Measurements from ENCODE around the gene ATG2A.

ATG2A gene

GRCh38 chr11:64916775-64917662, at the start of gene ATG2A:
Gene ATG2A, minus strand, starts transcription at chr11:64917209. Its CDS starts 74 bp downstream, at chr11:64917135.
- DNase-seq: peak; percentile 99

- no peak for DNase-seq
Observed at GRCh38 chr11:64963072-64963631, 46.1 kb upstream of the ATG2A start.

DNA sequence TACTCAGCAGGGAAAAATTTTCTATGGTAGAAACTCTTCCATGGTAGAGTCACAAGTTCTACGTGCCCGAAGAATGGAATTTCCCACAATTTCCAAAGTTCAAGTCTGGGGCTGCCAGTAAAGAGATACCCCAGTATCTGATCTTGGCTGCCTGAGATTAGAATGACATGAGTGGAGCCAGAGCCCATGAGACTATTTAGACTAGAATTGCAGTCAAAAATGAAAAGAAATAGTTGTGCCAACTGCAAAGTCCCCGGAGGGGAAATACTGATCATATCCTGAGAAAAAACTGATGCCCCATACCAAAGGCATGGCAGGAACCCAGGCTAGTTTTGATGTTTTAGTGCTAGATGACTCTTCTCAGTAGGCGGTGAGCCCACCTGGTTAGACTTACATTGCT, 43.7 kb upstream of the ATG2A start:
- no peak for DNase-seq

DNA sequence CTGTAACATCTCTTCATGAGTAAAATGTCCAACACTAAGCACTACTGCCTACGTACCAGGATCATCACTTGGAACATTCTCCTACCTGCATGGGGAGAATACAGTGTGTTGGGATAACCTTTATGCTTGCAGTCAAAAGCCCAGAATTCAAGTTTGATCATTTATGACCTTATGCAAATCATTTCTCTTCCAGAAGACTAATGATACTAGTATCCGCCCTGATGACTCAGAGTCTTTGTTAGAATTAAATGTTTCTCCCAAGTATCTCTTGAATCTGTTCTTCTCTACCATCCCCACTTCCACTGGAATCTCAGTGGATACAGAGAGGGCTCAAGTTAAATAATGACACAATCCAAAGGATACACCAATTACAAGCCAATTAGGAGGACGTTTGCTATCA, 42.5 kb upstream of the ATG2A start:
- DNase-seq: no peak

- no peak for DNase-seq
Observed at GRCh38 chr11:64954201-64954600, 37.2 kb upstream of the ATG2A start.

- no peak for DNase-seq
Observed at GRCh38 chr11:64951529-64951928, 34.5 kb upstream of the ATG2A start.

DNA sequence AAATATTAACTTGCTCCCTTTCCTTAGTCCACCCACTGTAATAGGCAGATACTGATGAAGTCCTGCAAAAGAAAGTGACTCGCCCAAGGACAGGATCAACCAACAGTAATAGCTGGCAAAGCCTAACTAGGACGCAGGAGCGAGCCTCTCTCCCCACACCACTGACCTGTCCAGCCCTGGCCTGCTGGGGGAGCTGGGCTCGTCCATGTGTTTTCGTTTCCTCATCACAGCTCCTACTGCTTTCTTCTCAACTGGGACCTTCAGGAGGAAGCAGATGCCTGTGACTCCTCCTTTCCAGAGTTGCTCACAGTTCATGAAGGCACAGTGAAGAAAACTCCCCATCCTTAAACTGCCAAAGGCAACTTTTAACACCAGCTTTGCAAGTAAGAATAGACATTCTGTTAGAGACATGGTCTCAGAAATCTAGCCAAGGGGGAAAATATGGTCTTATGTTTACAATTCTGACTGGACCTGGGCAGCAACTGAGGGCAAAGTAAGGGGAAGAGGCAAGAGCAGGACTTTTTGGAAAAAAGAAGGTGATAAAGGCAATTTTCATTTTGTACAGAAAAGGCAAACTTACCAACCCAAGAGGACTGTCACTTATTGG, 30.3 kb upstream of the ATG2A start:
- no peak for DNase-seq

DNA sequence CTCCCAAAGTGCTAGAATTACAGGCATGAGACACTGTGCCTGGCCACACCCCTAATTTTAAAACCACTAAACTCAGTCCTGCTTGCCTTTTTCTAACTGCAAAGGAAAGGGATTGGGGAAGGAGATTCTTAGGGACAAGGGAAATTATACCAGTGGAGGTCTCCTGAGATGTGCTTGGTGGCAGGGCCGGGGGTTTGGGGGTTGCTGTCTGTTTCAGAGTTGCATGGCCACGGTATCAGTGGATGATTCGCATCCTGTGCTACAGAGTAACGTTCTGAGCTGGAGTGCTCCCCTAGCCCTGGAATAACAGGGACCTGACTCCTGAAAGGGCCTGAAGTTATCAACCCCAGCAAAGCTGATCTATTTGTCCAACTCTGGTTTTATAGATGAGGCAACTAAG, 19.5 kb upstream of the ATG2A start:
- DNase-seq: no peak

DNA sequence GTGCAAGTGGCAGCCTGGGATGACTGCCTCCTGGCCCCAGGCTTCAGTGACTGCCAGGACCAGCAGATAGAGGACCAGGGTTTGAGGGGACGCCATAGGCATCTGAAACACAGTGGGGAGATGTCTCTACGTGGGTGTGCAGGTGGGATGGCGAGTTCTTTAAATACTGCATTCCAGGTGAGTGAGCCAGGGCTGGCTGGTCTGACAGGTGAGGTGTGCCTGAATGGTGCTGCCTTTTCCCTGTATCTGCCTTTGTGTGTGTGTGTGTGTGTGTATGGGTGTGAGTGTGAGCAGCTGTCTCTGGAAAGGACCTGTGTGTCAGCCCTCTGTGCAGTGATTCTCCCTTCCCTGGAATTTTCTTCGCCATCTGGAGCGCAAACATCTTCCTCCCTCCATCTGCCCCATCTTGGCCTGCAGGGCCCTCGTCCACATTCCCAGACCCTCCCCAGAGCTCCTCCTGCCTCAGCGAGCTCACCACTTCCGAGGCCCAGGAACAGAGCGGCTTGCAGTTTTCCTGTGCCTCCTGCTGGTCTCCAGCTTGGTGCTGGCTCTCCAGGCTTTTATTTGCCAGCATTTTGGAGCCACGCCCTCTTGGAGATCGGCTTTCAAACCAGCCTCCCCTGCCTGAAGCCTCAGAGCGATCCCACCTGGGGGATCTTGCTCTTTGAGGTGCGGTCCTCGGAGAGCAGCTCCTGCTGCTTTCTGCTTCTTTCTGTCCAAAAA, 18.5 kb upstream of the ATG2A start, which contains the start of gene GPHA2:
TSS of gene GPHA2 (minus strand) at position 535 of the 723 bp plus-strand sequence. CDS start at position 102, 433 bp downstream.
- no peak for DNase-seq

GRCh38 chr11:64934682-64935358, 17.8 kb upstream of the ATG2A start:
- no peak for DNase-seq

GRCh38 chr11:64933935-64934681, 17.1 kb upstream of the ATG2A start:
- no peak for DNase-seq

DNA sequence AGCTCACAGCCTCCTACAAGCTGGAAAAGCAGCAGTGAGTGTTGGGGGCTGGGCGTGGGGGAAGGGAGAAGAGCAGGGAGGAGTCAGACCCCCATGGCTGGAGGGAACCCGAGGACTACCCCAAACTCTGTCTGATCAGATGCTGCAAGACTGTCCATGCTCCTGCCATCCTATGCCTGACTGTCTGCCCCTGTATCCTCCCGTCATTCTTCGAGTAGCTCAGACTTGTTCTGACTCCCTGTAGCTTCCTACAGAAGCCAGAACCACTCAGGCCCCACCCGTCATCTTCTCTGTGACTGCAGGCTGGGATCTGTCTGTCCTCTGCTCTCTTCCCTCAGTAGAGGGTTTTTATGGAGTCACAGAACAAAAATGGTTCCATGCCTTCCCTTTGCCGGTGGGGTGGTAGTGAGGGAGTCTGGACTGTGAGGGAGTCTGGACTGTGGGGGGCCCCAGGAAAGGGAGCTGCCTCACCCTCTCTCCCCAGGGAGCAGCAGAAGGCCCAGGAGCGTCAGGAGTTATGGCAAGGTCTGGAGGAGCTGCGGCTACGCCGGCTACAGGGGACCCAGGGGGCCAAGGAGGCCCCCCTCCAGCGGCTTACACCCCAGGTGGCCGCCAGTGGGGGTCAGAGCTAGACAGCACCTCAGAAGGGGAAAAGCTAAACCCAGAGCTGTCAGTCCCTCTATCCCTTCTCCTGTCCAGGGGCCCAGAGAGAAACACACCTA, 16.4 kb upstream of the ATG2A start:
- no peak for DNase-seq

DNA sequence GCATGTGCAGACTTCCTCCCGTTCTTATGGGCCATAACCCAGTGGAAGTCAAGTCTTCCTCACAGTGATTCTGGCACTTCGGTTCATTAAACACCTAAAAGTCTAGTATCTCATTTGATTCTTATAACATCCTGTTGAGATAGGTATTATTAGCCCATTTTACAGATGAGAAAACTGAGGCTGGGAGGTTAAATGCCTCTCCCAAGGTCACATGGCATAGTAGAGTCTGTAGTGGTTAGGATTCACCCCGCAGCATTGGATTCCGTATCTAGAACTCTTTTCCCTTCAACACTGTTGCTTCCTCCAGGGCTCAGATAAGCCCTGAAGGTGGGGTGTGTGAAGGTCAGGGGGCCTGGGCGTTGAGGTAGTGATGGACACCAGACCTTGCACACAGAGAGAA, 15.3 kb upstream of the ATG2A start:
- no peak for DNase-seq

DNA sequence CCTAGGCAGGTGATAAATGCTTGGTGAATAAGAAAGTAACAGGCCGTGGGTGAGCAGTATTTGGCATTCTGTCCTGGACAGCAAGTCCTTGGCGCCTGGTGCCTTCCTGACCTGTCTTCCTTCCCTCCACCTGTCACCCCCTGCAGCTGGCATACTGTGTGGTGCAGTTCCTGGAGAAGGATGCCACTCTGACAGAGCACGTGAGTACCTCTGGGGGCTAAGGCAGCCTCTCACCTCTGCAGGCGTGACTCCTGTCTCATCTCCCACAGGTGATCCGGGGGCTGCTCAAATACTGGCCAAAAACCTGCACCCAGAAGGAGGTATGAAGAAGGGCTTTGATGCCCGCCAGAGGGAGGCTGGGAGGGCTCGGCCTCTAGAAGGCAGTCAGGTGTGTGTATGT, 14.3 kb upstream of the ATG2A start:
- no peak for DNase-seq

DNA sequence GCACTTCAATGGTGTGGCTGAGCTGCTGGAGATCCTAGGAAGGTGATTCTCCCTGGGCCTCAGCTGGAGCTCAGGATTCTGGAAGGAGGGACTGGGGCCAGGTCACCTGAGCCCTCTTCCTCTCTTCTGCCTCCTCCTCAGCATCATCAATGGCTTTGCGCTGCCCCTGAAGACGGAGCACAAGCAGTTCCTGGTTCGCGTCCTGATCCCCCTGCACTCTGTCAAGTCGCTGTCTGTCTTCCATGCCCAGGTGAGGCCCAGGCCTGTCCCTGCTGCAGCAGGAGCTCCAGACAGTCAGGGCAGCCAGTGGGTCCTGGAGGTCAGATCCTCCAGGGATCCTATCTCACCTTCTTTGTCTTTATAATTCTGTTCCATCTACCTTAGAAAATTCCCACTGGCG, 13.3 kb upstream of the ATG2A start:
- no peak for DNase-seq

- no peak for DNase-seq
Observed at GRCh38 chr11:64929625-64930024, 12.6 kb upstream of the ATG2A start.

DNA sequence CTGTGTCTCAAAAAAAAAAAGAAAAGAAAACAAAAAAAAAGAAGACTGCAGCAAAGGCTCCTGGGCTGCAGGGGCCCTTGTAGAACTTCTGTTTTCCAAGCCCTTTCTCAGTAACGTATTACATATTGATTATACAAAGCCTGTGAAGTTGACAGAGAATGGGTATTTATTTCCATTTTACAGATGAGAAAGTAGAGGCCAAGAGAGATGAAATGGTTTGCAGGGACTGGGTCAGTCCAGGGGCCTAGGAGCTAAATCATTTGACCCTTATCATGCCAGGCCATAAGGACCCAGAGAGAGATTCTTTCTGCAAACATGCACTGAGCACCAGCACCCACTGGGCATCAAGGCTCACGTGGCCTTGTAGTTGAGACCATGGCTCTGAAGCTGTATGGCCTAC, 11.9 kb upstream of the ATG2A start:
- DNase-seq: no peak

DNA sequence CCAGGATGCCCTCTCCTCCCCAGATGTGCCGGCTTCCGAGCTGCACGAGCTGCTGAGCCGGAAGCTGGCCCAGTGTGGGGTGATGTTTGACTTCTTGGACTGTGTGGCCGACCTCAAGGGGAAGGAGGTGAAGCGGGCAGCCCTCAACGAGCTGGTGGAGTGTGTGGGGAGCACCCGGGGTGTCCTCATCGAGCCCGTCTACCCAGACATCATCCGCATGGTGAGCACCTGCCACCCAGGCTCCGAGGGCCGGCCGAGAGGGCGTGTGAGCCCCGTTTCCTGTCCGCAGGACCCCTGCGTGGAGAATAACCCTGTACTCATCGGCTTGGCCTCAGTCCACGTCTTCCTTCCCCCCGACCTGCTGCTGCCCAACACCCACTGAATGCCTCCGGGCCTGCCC, 9.7 kb upstream of the ATG2A start:
- no peak for DNase-seq

- no peak for DNase-seq
Observed at GRCh38 chr11:64925536-64926436, 8.8 kb upstream of the ATG2A start.

DNA sequence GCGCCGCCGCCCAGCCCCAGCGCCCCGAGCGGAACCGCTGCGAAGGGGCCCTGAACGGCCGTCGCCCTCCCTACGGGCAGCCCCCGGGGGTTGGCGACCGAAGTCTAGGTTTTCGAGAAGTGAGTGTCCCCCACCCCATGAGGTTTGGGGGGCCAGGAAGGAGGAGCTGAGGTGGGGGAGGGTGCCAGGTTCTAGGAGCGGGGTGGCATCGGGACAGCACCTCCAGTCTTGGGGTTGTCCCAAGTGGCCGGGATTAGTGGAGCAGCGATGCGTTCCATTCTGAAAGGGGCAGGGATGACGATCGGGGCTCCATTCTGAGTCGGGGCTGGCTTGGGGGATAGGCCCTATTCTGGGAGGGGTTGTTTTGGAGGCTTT, 7.9 kb upstream of the ATG2A start:
- no peak for DNase-seq

Data from activated CD8-positive, alpha-beta memory T cell treated with anti-CD3 and anti-CD28 coated beads, Interleukin-2, amount 50 U/mL, for 48 hours (primary cell).